GM15510 (cell line): ENCODE data around the gene MCUB.

Source experiments
- POLR2A ChIP-seq: IDR thresholded peaks from 3 replicates; pipeline ENCODE4 v1.6.1; 2011; ENCODE audit warnings: borderline replicate concordance; ENCODE audit not compliant: insufficient read length; ENCODE audit errors: extremely low read depth

The MCUB gene, protein sequence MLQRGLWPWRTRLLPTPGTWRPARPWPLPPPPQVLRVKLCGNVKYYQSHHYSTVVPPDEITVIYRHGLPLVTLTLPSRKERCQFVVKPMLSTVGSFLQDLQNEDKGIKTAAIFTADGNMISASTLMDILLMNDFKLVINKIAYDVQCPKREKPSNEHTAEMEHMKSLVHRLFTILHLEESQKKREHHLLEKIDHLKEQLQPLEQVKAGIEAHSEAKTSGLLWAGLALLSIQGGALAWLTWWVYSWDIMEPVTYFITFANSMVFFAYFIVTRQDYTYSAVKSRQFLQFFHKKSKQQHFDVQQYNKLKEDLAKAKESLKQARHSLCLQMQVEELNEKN

DNA sequence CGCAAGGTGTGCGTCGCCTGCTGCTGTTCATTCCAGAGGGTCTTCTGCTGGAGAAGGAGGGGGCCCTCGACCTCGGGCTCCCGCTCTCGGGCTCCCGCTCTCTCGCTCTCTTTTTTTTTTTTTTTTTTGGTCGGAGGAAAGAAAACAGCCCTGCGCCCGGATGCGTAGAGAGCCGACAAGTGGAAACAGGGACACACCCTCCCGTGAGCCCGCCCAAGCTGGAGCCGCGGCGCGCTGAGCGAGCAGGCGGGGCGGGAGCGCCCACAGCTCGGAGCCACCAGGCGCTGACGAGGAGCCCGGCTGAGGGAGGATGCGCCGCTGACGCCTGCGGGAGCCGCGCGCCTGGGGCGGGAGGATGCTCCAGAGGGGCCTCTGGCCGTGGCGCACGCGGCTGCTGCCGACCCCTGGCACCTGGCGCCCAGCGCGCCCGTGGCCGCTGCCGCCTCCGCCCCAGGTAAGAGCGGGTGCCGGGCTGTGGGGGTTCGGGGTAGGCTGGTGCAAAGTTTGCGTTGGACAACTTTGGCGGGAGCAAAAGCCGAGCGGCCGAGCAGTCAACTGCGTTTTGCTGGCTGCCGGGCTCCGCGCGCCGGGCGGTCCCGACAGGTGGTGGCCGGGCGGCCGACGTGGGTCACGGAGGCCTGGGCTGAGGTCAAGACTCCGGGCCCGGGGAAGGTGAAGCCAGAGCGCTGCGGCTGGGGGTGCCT, at the start of gene MCUB:
TSS of gene MCUB (plus strand) at position 264 of the 704 bp plus-strand sequence. CDS start at position 356, 92 bp downstream.
- peak; percentile 80 for TF ChIP-seq POLR2A

- TF ChIP-seq POLR2A: no peak
Observed at GRCh38 chr4:109510687-109511086, 49.4 kb upstream of the MCUB start.

GRCh38 chr4:109511414-109511813, 48.6 kb upstream of the MCUB start:
- no peak for TF ChIP-seq POLR2A

DNA sequence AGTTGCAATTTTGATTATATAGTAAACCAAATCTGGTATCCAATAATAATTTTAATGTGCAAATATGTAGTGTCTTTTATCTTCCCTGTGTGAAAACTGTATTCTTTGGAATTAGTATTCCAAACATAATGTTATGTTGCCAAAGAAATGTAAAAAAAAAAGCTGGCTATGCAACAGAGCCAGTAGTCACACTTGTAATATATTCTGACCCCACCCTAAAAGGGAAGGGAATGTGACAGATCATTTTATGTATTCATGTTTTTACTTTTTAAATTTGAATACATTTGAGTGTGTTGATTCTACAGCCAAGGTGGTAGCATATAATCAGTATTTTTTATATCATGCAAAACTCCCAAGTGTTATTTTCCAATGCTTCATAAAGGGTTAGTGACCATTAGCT, 27.9 kb upstream of the MCUB start:
- no peak for TF ChIP-seq POLR2A

- no peak for TF ChIP-seq POLR2A
Observed at GRCh38 chr4:109545401-109545800, 14.6 kb upstream of the MCUB start.

DNA sequence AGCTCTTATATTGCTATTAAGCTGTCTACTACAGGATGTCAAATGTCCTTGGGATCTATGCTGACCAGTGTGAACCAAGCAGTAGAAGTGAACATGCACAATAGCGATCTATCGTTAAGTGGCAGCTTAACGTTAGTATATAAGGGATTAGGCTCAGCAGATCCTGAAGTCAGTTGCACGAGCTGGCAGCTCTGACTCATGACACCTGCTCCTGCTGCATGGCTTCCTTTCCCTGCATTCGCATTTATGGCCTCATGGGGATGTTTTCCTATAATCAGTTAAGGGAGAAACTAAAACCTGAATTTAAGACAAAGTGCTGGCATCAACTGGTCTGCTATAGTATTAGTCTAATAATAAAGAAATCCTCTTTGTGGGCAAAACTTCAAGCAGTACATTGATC, 12.7 kb upstream of the MCUB start:
- TF ChIP-seq POLR2A: no peak

DNA sequence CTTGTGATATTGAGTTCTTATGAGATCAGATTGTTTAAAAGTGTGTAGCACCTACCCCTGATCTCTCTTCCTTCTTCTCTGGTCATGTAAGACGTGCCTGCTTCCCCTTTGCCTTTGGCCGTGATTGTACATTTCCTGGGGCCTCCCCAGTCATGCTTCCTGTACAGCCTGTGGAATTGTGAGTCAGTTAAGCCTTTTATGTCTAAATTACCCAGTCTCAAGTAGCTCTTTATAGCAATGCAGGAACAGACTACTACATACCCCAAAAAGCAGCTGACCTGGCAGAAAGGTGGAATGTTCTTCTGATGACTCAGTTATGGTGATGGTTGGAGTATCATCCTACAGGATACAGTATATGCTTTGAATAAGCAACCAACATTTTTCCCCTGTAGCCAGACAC, 11.4 kb upstream of the MCUB start:
- no peak for TF ChIP-seq POLR2A

GRCh38 chr4:109552237-109552636, 7.8 kb upstream of the MCUB start:
- no peak for TF ChIP-seq POLR2A

DNA sequence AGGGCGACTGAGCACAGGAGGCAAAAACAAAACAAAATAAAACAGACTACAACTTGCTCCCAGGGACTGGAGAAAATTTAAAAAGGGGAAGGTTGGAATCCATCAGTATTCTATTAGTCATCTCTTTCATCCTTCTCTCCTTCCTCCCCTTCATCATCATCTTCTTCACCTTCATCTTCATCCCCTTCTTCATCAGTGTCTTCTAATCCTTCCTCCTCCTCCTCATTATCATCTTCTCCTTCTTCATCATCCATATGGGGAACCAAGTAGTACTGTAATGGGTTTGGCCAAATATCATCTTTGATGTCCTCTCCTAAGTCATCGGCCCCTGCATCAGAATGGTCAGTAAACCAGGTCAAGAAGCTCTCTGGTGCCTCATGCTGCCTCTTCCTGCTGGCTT, 6.9 kb upstream of the MCUB start:
- no peak for TF ChIP-seq POLR2A

GRCh38 chr4:109554971-109555370, 5.1 kb upstream of the MCUB start:
- TF ChIP-seq POLR2A: no peak

DNA sequence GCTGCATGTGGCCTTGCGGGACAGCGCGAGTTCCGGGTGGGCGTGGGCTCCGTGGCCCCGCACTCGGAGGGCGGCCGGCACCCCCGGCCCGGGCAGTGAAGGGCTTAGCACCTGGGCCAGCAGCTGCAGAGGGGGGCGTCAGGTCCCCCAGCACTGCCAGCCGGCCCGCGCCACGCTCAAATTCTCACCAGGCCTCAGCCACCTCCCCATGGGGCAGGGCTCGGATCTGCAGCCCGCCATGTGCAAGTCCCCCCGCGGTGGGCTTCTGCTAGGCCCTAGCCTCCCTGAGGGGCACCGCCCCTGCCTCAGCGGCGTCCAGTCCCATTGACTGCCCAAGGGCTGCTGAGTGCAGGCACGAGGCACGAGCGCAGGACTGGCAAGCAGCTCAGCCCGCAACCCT, 2.6 kb upstream of the MCUB start:
- no peak for TF ChIP-seq POLR2A

DNA sequence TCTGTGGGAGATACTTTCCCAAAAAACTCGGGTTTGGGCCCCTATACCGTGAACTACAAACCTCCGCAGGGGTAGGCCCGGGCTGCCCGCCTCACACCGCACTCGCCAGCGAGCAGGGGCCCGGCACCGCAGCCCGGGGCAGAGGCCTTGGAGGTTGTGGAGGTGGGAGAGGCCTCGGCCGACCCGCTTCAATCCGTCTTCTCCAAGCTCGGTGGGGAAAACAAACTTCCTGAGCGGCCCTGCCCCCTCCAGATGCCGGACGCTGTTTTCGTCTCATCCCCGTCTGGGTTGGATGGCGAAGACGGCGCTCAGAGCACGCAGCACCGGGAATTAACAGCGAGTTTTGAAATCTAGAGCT, 442 bp upstream of the MCUB start:
- TF ChIP-seq POLR2A: no peak

- TF ChIP-seq POLR2A: peak; percentile 47
Observed at GRCh38 chr4:109560687-109561461, 828 bp downstream of the MCUB start.

GRCh38 chr4:109562457-109563239, 2.6 kb downstream of the MCUB start:
- TF ChIP-seq POLR2A: no peak

GRCh38 chr4:109571494-109571893, 11.4 kb downstream of the MCUB start:
- TF ChIP-seq POLR2A: no peak
